ENCODE results near the gene UNG. TPM values are rescaled to one million over a fixed set of nuclear protein-coding genes. Genes with fewer than 3 reads are reported as not detected.

Gene UNG
- total and polyA plus RNA-seq, 2 experiments from 2014 or later: 90.5 to 209 TPM

- ATAC-seq (peak; percentile 50), DNase-seq (ENCODE audit: low spot score) (no peak)
- peaks cover 4% of the 10 kb centered on the region; the same call in 1 of the 2 replicates for H3K4me1 ChIP-seq (ENCODE audit: insufficient read depth)
- no peaks in the 10 kb centered on the region for H3K9me3 Mint-ChIP-seq
- H3K27ac Mint-ChIP-seq: peak overlapping the region; percentile 89; the same call in 1 of the 2 replicates
- H3K36me3 ChIP-seq (ENCODE audit: insufficient read depth): peaks cover 41% of the 10 kb centered on the region
- no peaks in the 10 kb centered on the region for H3K9me2 ChIP-seq (ENCODE audit: insufficient read depth)
- TF ChIP-seq STAT1 (IDR thresholded peaks at IDR 0.05; ENCODE audit: unreplicated experiment): no peak
- peak; percentile 28; the same call in 1 of the 2 replicates for TF ChIP-seq POLR2AphosphoS5 (IDR thresholded peaks at IDR 0.05; ENCODE audit: low read depth)
- TF ChIP-seq ETS1 (IDR thresholded peaks at IDR 0.05): 0 out of 2 replicates have a peak, but pooled peaks have one; percentile 5
- TF ChIP-seq ZNF462 (CRISPR knock-in tag; IDR thresholded peaks at IDR 0.05): no peak
- TF ChIP-seq NANOG (IDR thresholded peaks at IDR 0.05; ENCODE audit: borderline replicate concordance): no peak
- peaks cover 10% of the 10 kb centered on the region for H3K27me3 Mint-ChIP-seq (ENCODE audit: insufficient read depth, low read depth, poor library complexity)
- H3K4me3 ChIP-seq: peak overlapping the region; percentile 95
- H3K36me3 Mint-ChIP-seq (ENCODE audit: low read depth): peaks cover 49% of the 10 kb centered on the region
- peak overlapping the region; percentile 55 for H3K27ac ChIP-seq (ENCODE audit: low read depth)
- no peaks in the 10 kb centered on the region for H3K27me3 ChIP-seq (ENCODE audit: insufficient read depth)
- H3K4me2 ChIP-seq: peak overlapping the region; percentile 90
- H3K79me2 ChIP-seq (replicated peaks; ENCODE audit: insufficient read depth): peaks cover 29% of the 10 kb centered on the region
- H4K20me1 ChIP-seq (replicated peaks; ENCODE audit: insufficient read depth): peaks cover 33% of the 10 kb centered on the region
- H3K4me3 Mint-ChIP-seq: peak overlapping the region; percentile 91
- no peaks in the 10 kb centered on the region for H3F3A ChIP-seq (replicated peaks; ENCODE audit: low read depth)
- H2AFZ ChIP-seq: 0 out of 2 replicates have a peak overlapping the region, but pooled peaks have one; percentile 59
- H3K4me1 Mint-ChIP-seq: peaks cover 12% of the 10 kb centered on the region
Measured at GRCh38 chr12:109098183-109098604, 797 bp downstream of the UNG start.
